HepG2 (cell line): ENCODE data around the gene CIROP. TPM values are rescaled to one million over a fixed set of nuclear protein-coding genes. Genes with fewer than 3 reads are reported as not detected.
A peak's percentile ranks its signal among the peaks of the same experiment; 100 is the strongest.

Experiments used
- FOXM1 ChIP-seq: sonication (generic); formaldehyde crosslinking; IDR thresholded peaks from 2 replicates; pipeline ENCODE4 v1.5.0; 2020; ENCODE audit warnings: missing genetic modification reagents
- HNRNPH1 ChIP-seq: fragments of 200-400 bp; formaldehyde crosslinking; optimal IDR thresholded peaks from 2 replicates; pipeline ENCODE3; 2017; ENCODE audit warnings: mild to moderate bottlenecking, low read depth, low read length
- MBD4 ChIP-seq: IDR thresholded peaks from 2 replicates; pipeline ENCODE4 v1.6.1; 2012; ENCODE audit warnings: low read length, inconsistent platforms, borderline replicate concordance
- MXI1 ChIP-seq: IDR thresholded peaks from 3 replicates; pipeline ENCODE4 v1.6.1; 2012; ENCODE audit warnings: low read depth, low read length, inconsistent platforms, borderline replicate concordance
- NONO ChIP-seq, 2 experiments: fragments of 450-650 bp in 1 of 2; sonication (generic) in 1 of 2; formaldehyde crosslinking in 1 of 2; IDR thresholded peaks in 1 of 2; conservative IDR thresholded peaks in 1 of 2; 2 replicates each; pipeline versions ENCODE4 v1.6.1 to v1.8.0; 2017 to 2022; ENCODE audit warnings: mild to moderate bottlenecking in 1 of 2, missing genetic modification reagents in 1 of 2, moderate library complexity in 1 of 2
- NRL ChIP-seq: sonication (generic); formaldehyde crosslinking; IDR thresholded peaks from 2 replicates; pipeline ENCODE4 v1.5.0; 2020; ENCODE audit warnings: missing genetic modification reagents, mild to moderate bottlenecking, moderate library complexity, borderline replicate concordance
- RORA ChIP-seq: sonication (generic); formaldehyde crosslinking; IDR thresholded peaks from 2 replicates; pipeline ENCODE4 v1.5.0; 2020; ENCODE audit warnings: mild to moderate bottlenecking, missing genetic modification reagents, moderate library complexity
- SKIL ChIP-seq: sonication (generic); formaldehyde crosslinking; IDR thresholded peaks from 2 replicates; pipeline ENCODE4 v1.8.0; 2022; ENCODE audit warnings: missing genetic modification reagents, mild to moderate bottlenecking, moderate library complexity, borderline replicate concordance
- TFDP1 ChIP-seq: IDR thresholded peaks from 2 replicates; pipeline ENCODE4 v1.6.1; 2016; ENCODE audit warnings: missing compliant biosample characterization, missing genetic modification reagents, borderline replicate concordance
- ZBTB1 ChIP-seq: sonication (generic); formaldehyde crosslinking; IDR thresholded peaks from 2 replicates; pipeline ENCODE4 v1.4.0; 2020; ENCODE audit warnings: missing genetic modification reagents, borderline replicate concordance
- ZBTB34 ChIP-seq: sonication (generic); formaldehyde crosslinking; IDR thresholded peaks from 2 replicates; pipeline ENCODE4 v1.8.0; 2022; ENCODE audit warnings: mild to moderate bottlenecking, missing genetic modification reagents
- ZNF318 ChIP-seq: sonication (generic); formaldehyde crosslinking; IDR thresholded peaks from 2 replicates; pipeline ENCODE4 v1.4.0; 2020; ENCODE audit warnings: mild to moderate bottlenecking, missing genetic modification reagents
- ZNF337 ChIP-seq: sonication (generic); formaldehyde crosslinking; IDR thresholded peaks from 2 replicates; pipeline ENCODE4 v1.5.1; 2020; ENCODE audit warnings: missing genetic modification reagents, low read depth, mild to moderate bottlenecking, borderline replicate concordance
- ZNF383 ChIP-seq: sonication (generic); formaldehyde crosslinking; IDR thresholded peaks from 2 replicates; pipeline ENCODE4 v1.4.0; 2020; ENCODE audit warnings: missing genetic modification reagents, mild to moderate bottlenecking, borderline replicate concordance
- polyA plus RNA-seq, 8 experiments: library from polyadenylated mRNA; depleted of rRNA in 3 of 8; stranded (reverse) in 7 of 8; unstranded in 1 of 8; fragments of >200 nt; fragmentation: Illumina TruSeq in 4 of 8; extraction: Trizol in 4 of 8; gene quantifications; 2 replicates each; pipeline versions ENCODE4 v1.2.1 to v1.2.3, GENCODE V29; 2011 to 2016; ENCODE audit warnings: low read depth in 4 of 8, missing spikeins in 1 of 8, mixed read lengths in 1 of 8; ENCODE audit not compliant: insufficient read depth in 1 of 8
- total RNA-seq, 5 experiments: library from RNA; depleted of rRNA; stranded (reverse); fragments of >200 nt; fragmentation: Illumina TruSeq; extraction: Trizol; gene quantifications; 2 replicates each; pipeline ENCODE4 v1.2.3, GENCODE V29; 2016; ENCODE audit warnings: low read depth in 1 of 5

The CIROP gene
- total and polyA plus RNA-seq, 2 of the 13 experiments (the other 11 are each of a cell fraction or from before 2014, with no cell fraction given): 0.07 TPM; not detected in 1

- TF ChIP-seq ZNF318 (CRISPR knock-in tag) (no peak), RORA (CRISPR knock-in tag) (no peak), TFDP1 (no peak), NONO (IDR thresholded peaks at IDR 0.05) (no peak), NONO (CRISPR knock-in tag; conservative IDR thresholded peaks at IDR 0.05) (no peak; the same call in 1 of the 2 replicates), ZBTB1 (CRISPR knock-in tag) (no peak), MXI1 (no peak), SKIL (no peak), ZNF383 (CRISPR knock-in tag) (no peak), ZBTB34 (CRISPR knock-in tag) (no peak), ZNF337 (CRISPR knock-in tag) (no peak), HNRNPH1 (no peak), NRL (CRISPR knock-in tag) (peak; percentile 75; the same call in 1 of the 2 replicates), MBD4 (no peak; the same call in 1 of the 2 replicates), FOXM1 (no peak)
Observed at GRCh38 chr14:23067847-23068788, 36.7 kb downstream of the CIROP start (continued).
